ENCODE measurements around the gene FBXO21. TPM values are rescaled to one million over a fixed set of nuclear protein-coding genes. Genes with fewer than 3 reads are reported as not detected.

Gene FBXO21
- total RNA-seq, 1 experiment from 2014 or later: 62.3 TPM

Other genes with a start within 250 kb of the FBXO21 start
- gene TESC, start 91.1 kb downstream of the FBXO21 start, total RNA-seq (2014; rRNA removed; shearing (Covaris generic)): 61.3 and 66.4 TPM in 2 replicates
- gene NOS1, start 171.2 kb upstream of the FBXO21 start, total RNA-seq (2014; rRNA removed; shearing (Covaris generic)): 0.02 TPM in 1 of 2 replicates, not detected in the other

All from NCI-H460 (cell line).